ENCODE measurements around the gene SLC18B1. TPM values are rescaled to one million over a fixed set of nuclear protein-coding genes. Genes with fewer than 3 reads are reported as not detected.

The SLC18B1 gene
- polyA plus RNA-seq, 1 of the 3 experiments (the other 2 are of a cell fraction) = 1.2 TPM

GRCh38 chr6:132790450-132790849 is 8.0 kb downstream of the SLC18B1 start:
- Histone ChIP-seq H4K20me1 (ENCODE audit: insufficient read depth) (no peaks in the 10 kb centered on the region), H3K36me3 (replicated peaks in 1 of 2; ENCODE audit: control insufficient read depth in 1 of 2, insufficient read depth in 2 of 2, low read length in 1 of 2) (no peaks in the 10 kb centered on the region), H3K4me3 (ENCODE audit: low read depth in 2 of 2, low read length in 1 of 2) (no peak overlapping the region), H3K9ac (no peak overlapping the region), H3K27me3 (ENCODE audit: insufficient read depth) (peaks cover 38% of the 10 kb centered on the region), H3K9me2 (no peaks in the 10 kb centered on the region), H3K27ac (ENCODE audit: low read depth in 2 of 2, low read length in 1 of 2) (no peak overlapping the region), H3K79me2 (ENCODE audit: insufficient read depth) (no peaks in the 10 kb centered on the region), H3K4me1 (ENCODE audit: control insufficient read depth in 1 of 2, insufficient read depth in 2 of 2, low read depth in 1 of 2, low read length in 1 of 2) (0 out of 4 replicates have a peak, but pooled peaks cover 0 to 3% of the 10 kb centered on the region in 2 experiments), H2AFZ (ENCODE audit: low read depth) (no peak overlapping the region), H3F3A (replicated peaks; ENCODE audit: insufficient read depth) (no peaks in the 10 kb centered on the region), H3K9me3 (no peaks in the 10 kb centered on the region), H3K4me2 (no peak overlapping the region)
- no peak for DNase-seq
- POLR2A ChIA-PET = no interaction called here
- CTCF ChIA-PET = no interaction called here
- TF ChIP-seq RXRA (IDR thresholded peaks at IDR 0.05; ENCODE audit: borderline replicate concordance, low read depth) (no peak), IRF3 (IDR thresholded peaks at IDR 0.05; ENCODE audit: low read depth, low read length) (no peak), USF1 (IDR thresholded peaks at IDR 0.05; ENCODE audit: borderline replicate concordance, low read depth) (no peak), GATA2 (CRISPR knock-in tag; IDR thresholded peaks at IDR 0.05) (no peak), NFIC (IDR thresholded peaks at IDR 0.05; ENCODE audit: borderline replicate concordance) (no peak), ZBTB33 (IDR thresholded peaks at IDR 0.05; ENCODE audit: borderline replicate concordance, low read depth) (no peak), FOXJ3 (CRISPR knock-in tag; IDR thresholded peaks at IDR 0.05) (no peak), JUND (IDR thresholded peaks at IDR 0.05) (no peak), ELF1 (IDR thresholded peaks at IDR 0.05) (no peak), MEF2A (IDR thresholded peaks at IDR 0.05; ENCODE audit: borderline replicate concordance, low read depth) (no peak), NRF1 (IDR thresholded peaks at IDR 0.05; ENCODE audit: low read depth, low read length) (no peak), FOXM1 (IDR thresholded peaks at IDR 0.05; ENCODE audit: low read depth) (no peak), TCF12 (IDR thresholded peaks at IDR 0.05) (no peak), RAD21 (IDR thresholded peaks at IDR 0.05; ENCODE audit: low read length) (no peak), RFX5 (IDR thresholded peaks at IDR 0.05; ENCODE audit: low read length) (no peak), MAX (IDR thresholded peaks at IDR 0.05; ENCODE audit: low read depth) (no peak)

GRCh38 chr6:132789396-132789776 is 9.1 kb downstream of the SLC18B1 start:
- H3F3A ChIP-seq (replicated peaks; ENCODE audit: insufficient read depth) = no peaks in the 10 kb centered on the region
- no peak for DNase-seq
- no peak overlapping the region for H3K27ac ChIP-seq (ENCODE audit: low read depth in 2 of 2, low read length in 1 of 2)
- no peak overlapping the region for H3K4me2 ChIP-seq
- H3K4me3 ChIP-seq (ENCODE audit: low read depth in 2 of 2, low read length in 1 of 2) = no peak overlapping the region
- H3K9me2 ChIP-seq = no peaks in the 10 kb centered on the region
- H3K9me3 ChIP-seq = no peaks in the 10 kb centered on the region
- ChIA-PET CTCF (interaction anchor here (1.0 to 1.4 kb wide), 2 partner anchors 10 to 121 kb away, joined by 5 read pairs; no protein-coding TSS in a partner anchor), POLR2A (no interaction called here)
- no peak overlapping the region for H2AFZ ChIP-seq (ENCODE audit: low read depth)
- 15% methylated on average over 4 of the region's 4 CpGs for WGBS (ENCODE audit: low lambda C conversion rate)
- peaks cover 33% of the 10 kb centered on the region for H3K27me3 ChIP-seq (ENCODE audit: insufficient read depth)
- no peaks in the 10 kb centered on the region for H3K79me2 ChIP-seq (ENCODE audit: insufficient read depth)
- H3K9ac ChIP-seq = no peak overlapping the region
- H4K20me1 ChIP-seq (ENCODE audit: insufficient read depth) = no peaks in the 10 kb centered on the region
- H3K4me1 ChIP-seq (ENCODE audit: control insufficient read depth in 1 of 2, insufficient read depth in 2 of 2, low read depth in 1 of 2, low read length in 1 of 2) = 0 out of 4 replicates have a peak, but pooled peaks cover 0 to 3% of the 10 kb centered on the region in 2 experiments
- H3K36me3 ChIP-seq (replicated peaks in 1 of 2; ENCODE audit: control insufficient read depth in 1 of 2, insufficient read depth in 2 of 2, low read length in 1 of 2) = no peaks in the 10 kb centered on the region
- no peak for TF ChIP-seq PBX3 (IDR thresholded peaks at IDR 0.05)
- TF ChIP-seq GATA2 (CRISPR knock-in tag; IDR thresholded peaks at IDR 0.05) = no peak
- no peak for TF ChIP-seq MXI1 (IDR thresholded peaks at IDR 0.05; ENCODE audit: low read depth, low read length)
- TF ChIP-seq NFIC (IDR thresholded peaks at IDR 0.05; ENCODE audit: borderline replicate concordance) = no peak
- TF ChIP-seq RFX5 (IDR thresholded peaks at IDR 0.05; ENCODE audit: low read length) = no peak
- TF ChIP-seq EP300 (IDR thresholded peaks at IDR 0.05; ENCODE audit: borderline replicate concordance in 1 of 2, low read depth in 1 of 2, low read length in 1 of 2) = no peak
- no peak for TF ChIP-seq REST (IDR thresholded peaks at IDR 0.05; ENCODE audit: low read depth, low read length)
- TF ChIP-seq MEF2A (IDR thresholded peaks at IDR 0.05; ENCODE audit: borderline replicate concordance, low read depth) = no peak
- TF ChIP-seq RXRA (IDR thresholded peaks at IDR 0.05; ENCODE audit: borderline replicate concordance, low read depth) = no peak
- TF ChIP-seq SIN3A (IDR thresholded peaks at IDR 0.05; ENCODE audit: borderline replicate concordance, low read depth, low read length) = no peak

All from SK-N-SH (cell line).